TTC549 (cell line): ENCODE data around the gene GSTP1.
A peak's percentile ranks its signal among the peaks of the same experiment; 100 is the strongest.
"Not testable (repeated sequence)": the region's sequence is repeated elsewhere in the genome, so short reads cannot be mapped to it uniquely, and the experiment has no call there.

Source experiments
- FAIRE-seq: peaks from 2 replicates; lab custom pipeline; 2012; peaks lifted over from hg19 to GRCh38; lab: Jason Lieb, UNC

Gene GSTP1

GRCh38 chr11:67563705-67564114 is 19.9 kb upstream of the GSTP1 start:
- not testable (repeated sequence) for FAIRE-seq

GRCh38 chr11:67564230-67564629 is 19.4 kb upstream of the GSTP1 start:
- FAIRE-seq, result no peak

- no peak for FAIRE-seq
These were observed 12.2 kb upstream of the GSTP1 start for GRCh38 chr11:67571443-67571842.

- FAIRE-seq, result no peak
These were observed 11.3 kb upstream of the GSTP1 start for GRCh38 chr11:67572305-67572704.

- FAIRE-seq, result peak; percentile 54
These were observed 10.7 kb upstream of the GSTP1 start for GRCh38 chr11:67572747-67573419.

GRCh38 chr11:67574938-67575337 is 8.7 kb upstream of the GSTP1 start:
- FAIRE-seq, result no peak

GRCh38 chr11:67576735-67577475 is 6.7 kb upstream of the GSTP1 start:
- FAIRE-seq, result no peak

- no peak for FAIRE-seq
These were observed 5.7 kb upstream of the GSTP1 start for GRCh38 chr11:67577951-67578350.

GRCh38 chr11:67581469-67581868 is 2.1 kb upstream of the GSTP1 start:
- FAIRE-seq, result no peak

- FAIRE-seq, result no peak
These were observed 1.6 kb upstream of the GSTP1 start for GRCh38 chr11:67582011-67582410.

GRCh38 chr11:67584205-67584880 is 731 bp downstream of the GSTP1 start:
- FAIRE-seq, result no peak

GRCh38 chr11:67584881-67585873 is 1.6 kb downstream of the GSTP1 start:
- no peak for FAIRE-seq

GRCh38 chr11:67585911-67586310 is 2.3 kb downstream of the GSTP1 start:
- no peak for FAIRE-seq

- no peak for FAIRE-seq
These were observed 3.1 kb downstream of the GSTP1 start for GRCh38 chr11:67586568-67587250.

GRCh38 chr11:67588136-67588503 is 4.5 kb downstream of the GSTP1 start:
- no peak for FAIRE-seq

- not testable (repeated sequence) for FAIRE-seq
These were observed 5.3 kb downstream of the GSTP1 start for GRCh38 chr11:67588899-67589415.

- FAIRE-seq, result no peak
These were observed 9.4 kb downstream of the GSTP1 start for GRCh38 chr11:67592880-67593564.

GRCh38 chr11:67593565-67593905 is 9.9 kb downstream of the GSTP1 start:
- FAIRE-seq, result no peak

GRCh38 chr11:67594480-67594879 is 10.9 kb downstream of the GSTP1 start:
- no peak for FAIRE-seq

- no peak for FAIRE-seq
These were observed 13.2 kb downstream of the GSTP1 start for GRCh38 chr11:67596753-67597300.
